HG02943 (cell line): ENCODE data around the gene STK38L.

Experiments used
- ATAC-seq: cut with Tn5 transposase; IDR thresholded peaks from one replicate; pipeline ENCODE4 v1.9.1; 2021; ENCODE audit warnings: mild to moderate bottlenecking, low read depth, moderate library complexity; ENCODE audit not compliant: unreplicated experiment

STK38L gene

DNA sequence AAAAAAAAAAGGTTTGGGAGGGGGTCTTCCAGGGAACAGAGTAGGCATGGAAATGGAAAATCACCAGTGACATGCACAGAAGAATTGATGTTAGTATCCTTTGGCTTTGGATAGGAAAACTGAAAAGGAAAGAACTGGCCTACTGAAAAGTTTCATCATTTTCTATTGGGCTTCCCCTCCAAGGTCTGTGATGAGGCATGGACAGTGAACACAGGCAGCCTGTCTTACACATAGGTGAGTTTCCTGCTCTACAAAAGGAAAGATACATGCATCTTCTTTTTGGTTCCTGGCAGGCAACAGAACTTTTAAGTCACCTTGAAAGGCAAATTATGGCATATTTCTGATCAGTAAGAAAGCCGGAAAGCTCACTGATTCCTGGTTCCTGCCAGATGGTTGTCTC is 94.4 kb downstream of the STK38L start:
- ATAC-seq: no peak

DNA sequence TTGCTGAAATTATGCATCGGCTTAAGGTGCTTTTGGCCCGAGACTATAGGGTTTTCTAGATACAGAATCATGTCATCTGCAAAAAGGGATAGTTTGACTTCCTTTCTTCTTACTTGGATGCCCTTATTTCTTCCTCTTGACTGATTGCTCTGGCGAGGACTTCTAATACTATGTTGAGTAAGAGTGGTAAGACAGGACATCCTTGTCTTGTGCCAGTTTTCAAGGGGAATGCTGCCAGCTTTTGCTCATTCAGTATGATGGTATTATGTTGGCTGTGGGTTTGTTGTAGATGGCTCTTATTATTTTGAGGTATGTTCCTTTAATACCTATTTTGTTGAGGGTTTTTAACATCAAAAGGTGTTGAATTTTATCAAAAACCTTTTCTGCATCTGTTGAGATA is 96.9 kb downstream of the STK38L start:
- no peak for ATAC-seq

DNA sequence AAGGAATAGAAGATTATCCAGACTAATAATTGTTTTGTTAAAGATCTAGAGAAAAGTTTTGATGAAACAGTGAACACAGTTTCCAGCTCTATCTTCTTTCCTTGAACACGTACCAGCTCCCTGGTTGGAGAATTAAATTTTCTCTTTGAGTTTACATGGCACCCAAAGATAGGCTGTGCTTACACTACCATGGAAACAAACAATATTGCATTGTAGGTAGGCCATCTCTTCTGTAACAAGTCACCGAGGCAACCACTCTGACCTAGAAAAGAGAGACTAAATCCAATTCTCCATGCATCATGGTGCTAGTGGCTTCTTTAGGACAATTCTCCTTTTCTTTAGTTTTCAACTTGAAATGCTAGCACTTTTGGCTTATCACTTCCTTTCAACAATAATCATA is 98.5 kb downstream of the STK38L start:
- ATAC-seq: no peak

DNA sequence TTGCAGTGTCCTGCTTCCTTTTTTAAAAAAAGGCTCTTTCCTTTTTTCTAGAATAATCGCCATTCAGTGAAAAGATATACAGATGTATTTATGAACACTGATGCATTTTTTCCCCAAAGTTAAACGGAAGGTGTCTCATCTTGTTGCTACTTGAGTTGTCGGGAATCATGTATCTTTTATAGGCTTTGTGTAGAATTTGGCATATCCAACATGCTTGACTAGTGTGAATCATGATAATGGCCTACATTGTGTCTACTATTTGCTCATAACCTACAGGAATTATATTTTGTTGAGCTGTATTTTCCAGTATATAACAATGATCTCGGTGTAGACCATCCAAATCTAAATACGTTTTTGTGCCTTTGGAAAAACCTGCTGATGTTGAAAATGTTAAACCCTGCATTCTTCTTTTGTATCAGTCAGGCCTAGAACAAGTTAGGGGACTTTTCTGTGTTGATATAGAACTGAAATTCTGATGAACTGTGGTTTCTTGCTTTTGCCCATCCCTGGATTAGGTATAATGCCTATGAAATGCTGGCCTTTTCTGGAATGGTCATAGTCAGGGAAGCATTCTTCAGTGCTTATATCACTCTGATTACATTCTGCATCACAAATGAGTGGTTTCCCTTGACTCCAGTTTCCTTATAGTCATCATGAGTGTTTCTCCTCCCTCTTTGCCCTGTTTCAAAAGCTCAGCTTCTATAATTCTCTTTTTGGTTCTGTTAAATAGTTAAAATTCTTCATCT is 99.3 kb downstream of the STK38L start:
- ATAC-seq: no peak

DNA sequence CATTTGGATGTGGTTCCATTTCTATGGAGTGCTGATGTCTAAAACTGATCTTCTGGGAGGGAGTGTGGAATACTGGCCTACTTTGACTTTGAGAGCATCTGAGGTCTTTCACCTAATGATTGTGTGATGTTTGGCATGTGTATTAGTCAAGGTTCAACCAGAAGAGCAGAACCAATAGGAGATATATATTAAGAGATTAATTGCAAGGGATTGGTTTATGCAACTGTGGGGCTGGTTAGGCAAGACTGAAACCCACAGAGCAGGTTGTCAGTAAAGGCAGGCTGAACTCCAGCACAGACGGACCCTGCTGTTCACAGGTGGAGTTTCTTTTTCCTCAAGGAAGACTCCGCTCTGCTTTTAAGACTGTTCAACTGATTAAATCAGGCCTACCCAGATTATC is 100.2 kb downstream of the STK38L start:
- no peak for ATAC-seq

DNA sequence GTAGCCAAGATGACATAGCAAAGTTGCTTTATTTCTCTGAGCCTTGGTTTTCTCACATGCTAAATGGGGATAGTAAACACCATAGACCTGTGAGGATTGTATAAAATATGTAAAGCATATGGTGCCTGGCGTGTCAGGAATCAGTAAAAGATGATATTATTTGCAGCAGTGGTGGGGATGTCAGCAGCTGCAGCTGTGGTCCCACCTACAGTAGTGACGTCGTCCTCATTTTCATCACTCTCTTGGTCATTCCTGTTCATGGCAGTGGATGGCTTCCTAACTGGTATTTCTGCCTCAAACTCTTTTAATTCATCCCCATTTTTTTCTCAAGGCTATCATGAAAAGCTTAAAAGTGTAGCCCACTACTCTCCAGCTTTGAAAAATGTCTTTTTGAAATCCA is 100.7 kb downstream of the STK38L start:
- no peak for ATAC-seq

DNA sequence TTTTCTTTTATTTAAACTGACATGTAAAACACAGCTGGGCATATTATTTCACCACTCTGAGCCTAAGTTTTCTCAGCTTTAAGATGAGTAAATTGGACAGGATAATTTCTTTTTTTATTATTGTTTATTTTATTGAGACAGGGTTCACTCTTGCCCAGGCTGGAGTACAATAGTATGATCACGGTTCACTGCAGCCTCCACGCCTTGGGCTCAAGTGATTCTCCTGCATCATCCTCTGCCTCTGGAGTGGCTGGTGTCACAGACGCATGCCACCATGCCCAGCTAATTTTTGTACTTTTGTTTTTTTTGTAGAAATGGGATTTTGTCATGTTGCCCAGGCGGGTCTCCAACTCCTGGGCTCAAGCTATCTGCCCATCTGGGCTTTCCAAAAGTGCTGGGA is 101.3 kb downstream of the STK38L start:
- no peak for ATAC-seq

DNA sequence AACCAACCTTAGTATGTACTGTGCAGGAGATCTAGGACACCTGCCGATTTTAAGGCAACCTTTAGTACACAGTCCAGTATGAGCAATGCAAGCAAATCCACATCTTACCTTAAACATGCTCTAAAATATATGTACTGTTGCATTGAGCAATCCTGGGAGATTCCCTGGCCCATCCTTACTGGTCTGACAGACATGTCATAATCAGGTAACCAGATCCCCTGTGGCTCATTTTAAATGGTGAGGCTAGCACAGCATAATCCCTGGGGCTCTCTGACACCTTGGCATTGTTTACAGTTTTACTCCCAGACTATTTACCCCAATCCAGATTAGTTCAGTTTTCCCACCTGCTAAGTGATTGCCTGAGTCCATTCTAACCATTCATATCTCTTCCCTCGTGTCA is 103.7 kb downstream of the STK38L start:
- ATAC-seq: no peak

DNA sequence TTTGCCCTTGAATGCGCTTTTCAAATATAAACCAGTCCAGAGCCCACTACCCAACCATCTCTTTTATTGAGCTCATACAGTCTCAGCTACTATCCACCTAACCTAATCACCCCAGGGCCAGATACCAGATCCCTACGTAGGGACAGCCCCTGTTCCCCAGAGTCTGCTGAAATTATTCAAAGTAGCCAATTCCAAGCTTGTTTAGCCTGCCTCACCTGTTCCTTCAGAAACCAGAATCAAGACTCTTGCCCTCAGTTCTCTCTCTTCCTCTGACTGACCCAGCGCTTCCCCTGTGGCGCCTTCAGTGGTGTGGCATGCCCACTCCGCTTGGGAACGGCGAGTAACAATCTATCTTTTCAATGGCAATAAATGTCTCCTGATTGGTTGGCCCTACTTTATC is 107.4 kb downstream of the STK38L start:
- ATAC-seq: no peak

DNA sequence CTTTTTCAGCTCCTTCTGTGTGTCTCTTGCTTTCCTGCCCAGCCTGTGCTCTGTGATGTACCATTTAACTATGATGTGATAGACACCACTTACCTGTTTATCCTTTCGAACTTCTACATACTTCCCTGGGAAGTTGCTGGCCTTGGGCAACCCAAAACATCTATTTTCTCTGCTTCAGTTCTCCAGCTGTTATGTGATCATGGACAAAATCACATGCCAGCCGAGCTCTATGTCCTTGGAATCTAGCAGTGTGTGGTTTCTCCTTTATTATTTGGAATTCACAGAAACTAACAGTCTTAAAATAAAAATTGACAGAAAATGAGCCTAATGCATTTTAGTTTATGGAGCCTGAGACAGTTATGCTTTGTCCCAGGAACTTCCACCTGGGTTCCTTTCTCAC is 111.4 kb downstream of the STK38L start:
- ATAC-seq: no peak

DNA sequence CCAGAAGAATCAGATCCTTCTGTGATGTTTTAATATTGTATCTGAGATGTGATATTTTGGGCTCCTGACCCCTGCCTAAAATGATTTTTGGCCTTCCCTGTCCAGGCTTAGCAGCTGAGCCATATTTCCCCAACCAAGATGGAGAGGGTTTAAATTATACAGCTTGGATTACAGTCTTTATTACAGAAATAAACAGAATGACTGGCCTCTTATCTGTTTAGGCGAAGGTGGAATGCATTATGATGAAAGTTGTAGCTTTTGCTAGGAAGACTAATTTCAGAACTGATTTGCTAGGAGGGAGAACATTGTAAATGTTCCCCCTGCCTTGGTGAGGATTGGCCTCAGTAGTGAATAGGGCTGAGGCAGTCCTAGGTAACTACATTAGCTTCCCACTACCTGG is 111.9 kb downstream of the STK38L start:
- ATAC-seq: no peak

DNA sequence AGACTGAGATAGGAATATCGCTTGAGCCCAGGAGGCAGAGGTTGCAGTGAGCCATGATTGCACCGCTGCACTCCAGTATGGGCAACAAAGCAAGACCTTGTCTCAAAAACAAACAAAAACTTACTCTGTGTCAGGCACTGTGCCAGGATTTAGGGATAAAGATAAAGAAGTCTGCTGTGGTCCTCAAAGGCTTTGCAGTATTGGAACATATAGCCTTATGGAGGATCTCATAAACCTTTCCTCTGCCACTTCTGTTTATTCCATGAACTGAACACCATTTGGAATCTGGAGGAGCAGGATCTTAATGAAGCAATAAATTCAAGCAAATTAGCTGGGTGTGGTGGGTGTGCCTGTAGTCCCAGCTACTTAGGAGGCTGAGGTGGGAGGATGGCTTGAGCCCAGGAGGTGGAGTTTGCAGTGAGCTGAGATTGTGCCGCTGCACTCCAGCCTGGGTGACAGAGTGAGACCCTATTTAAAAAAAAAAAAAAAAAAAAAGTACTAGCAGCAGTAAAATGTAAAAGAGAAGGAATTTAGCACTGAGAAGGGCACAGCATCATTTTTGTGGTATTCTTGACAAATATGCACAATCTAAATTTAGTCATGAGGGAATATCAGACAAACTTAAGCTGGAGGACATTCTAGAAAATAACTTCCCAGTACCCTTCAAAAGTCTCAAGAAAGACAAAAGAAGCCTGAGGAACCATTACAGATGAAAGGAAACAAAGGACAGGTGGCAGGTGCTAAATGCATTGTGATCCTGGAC is 115.7 kb downstream of the STK38L start:
- no peak for ATAC-seq

DNA sequence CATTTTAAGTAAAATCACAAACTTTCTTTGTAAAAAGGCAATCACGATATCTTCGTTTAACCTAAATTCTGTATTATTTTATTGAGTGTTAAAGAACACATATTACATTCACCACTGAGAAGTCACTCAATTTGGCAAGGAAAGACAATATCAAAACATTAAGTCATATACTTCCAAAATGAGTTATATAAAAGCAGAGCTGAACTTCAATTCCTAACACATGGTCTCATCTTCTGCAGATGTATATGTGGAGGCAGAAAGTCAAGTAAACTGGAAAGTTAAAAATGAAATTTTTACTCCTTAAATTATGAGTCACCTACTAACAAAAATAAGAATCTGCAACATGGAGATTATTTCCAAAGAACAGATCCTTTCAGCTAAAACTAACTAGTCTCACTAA is 117.3 kb downstream of the STK38L start:
- ATAC-seq: no peak

DNA sequence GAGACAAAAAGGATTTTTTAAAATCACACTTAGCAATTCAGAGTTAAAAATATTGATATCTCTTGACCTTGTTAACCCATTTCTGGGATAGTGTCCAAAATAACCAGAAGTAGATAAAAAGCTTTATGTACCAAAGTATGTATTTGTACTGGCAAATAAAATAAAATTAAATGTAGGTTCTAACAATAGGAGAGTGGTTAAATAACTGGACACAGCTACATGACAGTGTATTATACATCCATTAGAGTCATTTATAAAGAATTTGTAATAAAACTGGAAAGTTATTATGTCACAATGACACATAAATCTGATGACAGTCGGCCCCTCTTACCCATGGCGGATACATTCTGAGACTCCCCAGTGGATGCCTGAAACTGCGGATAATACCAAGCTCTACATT is 122.5 kb downstream of the STK38L start:
- ATAC-seq: no peak

DNA sequence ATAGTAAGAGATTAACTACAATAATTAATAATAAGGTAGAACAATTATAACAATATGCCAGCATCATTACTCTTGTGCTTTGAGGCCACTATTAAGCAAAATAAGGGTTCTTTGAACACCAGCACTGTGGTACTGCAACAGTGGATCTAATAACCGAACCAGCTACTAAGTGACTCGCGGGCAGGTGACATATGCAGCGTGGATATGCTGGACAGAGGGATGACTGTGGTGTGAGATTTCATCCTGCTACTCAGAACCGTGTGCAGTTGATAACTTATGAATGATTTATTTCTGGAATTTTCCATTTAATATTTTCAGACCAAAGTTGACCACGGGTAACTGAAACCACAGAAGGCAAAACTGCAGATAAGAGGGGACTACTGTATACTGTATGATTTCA is 123.0 kb downstream of the STK38L start:
- no peak for ATAC-seq
